ENCODE data around the gene CCR2.

The CCR2 gene

DNA sequence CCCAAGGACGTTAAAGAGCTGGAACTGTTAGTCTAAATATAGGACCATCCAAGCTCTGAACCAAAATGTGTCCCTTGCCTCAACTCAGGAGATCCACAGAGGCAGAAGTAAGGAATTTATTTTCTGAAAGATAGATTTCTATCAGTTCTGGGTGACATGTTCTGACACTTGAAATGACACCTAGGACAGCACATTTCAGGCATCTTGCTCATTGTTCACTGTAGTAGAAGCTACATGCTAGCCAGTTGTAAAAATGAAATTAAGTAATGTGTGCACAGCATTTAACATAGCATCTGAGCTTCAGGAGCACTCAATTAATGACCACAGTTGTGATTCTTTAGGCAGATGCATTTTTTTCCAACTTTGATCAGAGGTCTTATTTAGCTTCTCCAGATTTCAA is 567 bp downstream of the CCR2 start:
- DNase-seq (ENCODE audit: low spot score) (no peak), FAIRE-seq (no peak)

- DNase-seq (ENCODE audit: low spot score) (no peak), FAIRE-seq (no peak)
Measured at GRCh38 chr3:46354984-46355383, 1.1 kb downstream of the CCR2 start.

- FAIRE-seq, result no peak
- no peak for DNase-seq (ENCODE audit: low spot score)
Measured at GRCh38 chr3:46356276-46356675, 2.4 kb downstream of the CCR2 start.

DNA sequence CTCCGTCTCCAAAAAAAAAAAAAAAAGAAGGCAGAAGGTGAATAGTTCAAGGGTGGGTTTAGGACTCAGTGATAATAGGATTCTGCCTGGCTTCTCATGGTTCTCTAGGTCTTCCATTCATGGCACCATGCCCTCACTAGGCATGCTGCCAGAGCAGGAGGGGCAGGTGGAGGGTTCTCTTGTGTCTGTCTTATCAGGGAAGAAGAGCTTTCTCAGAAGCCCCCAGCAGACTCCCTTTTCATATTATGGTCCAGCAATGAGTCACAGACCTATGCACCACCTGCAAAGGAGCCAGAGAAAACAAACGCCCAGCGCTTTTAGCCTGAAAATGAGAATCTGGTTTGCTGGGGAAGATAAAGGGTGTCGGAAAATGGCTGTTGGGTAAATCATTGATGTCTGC is 3.0 kb downstream of the CCR2 start:
- FAIRE-seq (no peak), DNase-seq (ENCODE audit: low spot score) (no peak)

- DNase-seq (ENCODE audit: low spot score), result no peak
- no peak for FAIRE-seq
Measured at GRCh38 chr3:46358466-46358865, 4.6 kb downstream of the CCR2 start.

GRCh38 chr3:46359733-46360493 is 6.0 kb downstream of the CCR2 start:
- DNase-seq (ENCODE audit: low spot score), result peak; percentile 11
- no peak for FAIRE-seq

DNA sequence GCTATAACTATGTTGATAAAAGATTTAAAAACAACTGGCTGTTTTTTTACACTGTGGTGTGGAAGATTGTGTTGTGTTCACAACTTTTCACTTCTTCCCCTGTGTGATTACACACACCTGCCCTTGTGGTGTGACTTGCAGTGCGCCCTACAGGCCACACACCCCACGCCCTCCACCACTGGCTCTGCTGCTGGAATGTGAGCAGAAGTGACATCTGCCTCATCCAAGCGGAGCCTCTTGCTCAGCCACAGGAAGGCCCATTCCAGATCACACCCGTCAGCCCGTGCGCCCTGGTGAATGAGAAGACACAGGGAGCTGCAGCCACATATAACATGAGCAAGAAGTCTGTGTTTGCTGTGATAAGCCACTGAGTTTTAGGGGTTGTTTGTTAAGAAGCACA is 7.0 kb downstream of the CCR2 start:
- DNase-seq (ENCODE audit: low spot score) (no peak), FAIRE-seq (no peak)

GRCh38 chr3:46361408-46362283 is 7.7 kb downstream of the CCR2 start:
- peak; percentile 29 for DNase-seq (ENCODE audit: low spot score)

GRCh38 chr3:46365041-46365440 is 11.1 kb downstream of the CCR2 start:
- DNase-seq (ENCODE audit: low spot score) (no peak), FAIRE-seq (no peak)

More at GRCh38 chr3:46361408-46362283, 7.7 kb downstream of the CCR2 start:
- no peak for FAIRE-seq

DNA sequence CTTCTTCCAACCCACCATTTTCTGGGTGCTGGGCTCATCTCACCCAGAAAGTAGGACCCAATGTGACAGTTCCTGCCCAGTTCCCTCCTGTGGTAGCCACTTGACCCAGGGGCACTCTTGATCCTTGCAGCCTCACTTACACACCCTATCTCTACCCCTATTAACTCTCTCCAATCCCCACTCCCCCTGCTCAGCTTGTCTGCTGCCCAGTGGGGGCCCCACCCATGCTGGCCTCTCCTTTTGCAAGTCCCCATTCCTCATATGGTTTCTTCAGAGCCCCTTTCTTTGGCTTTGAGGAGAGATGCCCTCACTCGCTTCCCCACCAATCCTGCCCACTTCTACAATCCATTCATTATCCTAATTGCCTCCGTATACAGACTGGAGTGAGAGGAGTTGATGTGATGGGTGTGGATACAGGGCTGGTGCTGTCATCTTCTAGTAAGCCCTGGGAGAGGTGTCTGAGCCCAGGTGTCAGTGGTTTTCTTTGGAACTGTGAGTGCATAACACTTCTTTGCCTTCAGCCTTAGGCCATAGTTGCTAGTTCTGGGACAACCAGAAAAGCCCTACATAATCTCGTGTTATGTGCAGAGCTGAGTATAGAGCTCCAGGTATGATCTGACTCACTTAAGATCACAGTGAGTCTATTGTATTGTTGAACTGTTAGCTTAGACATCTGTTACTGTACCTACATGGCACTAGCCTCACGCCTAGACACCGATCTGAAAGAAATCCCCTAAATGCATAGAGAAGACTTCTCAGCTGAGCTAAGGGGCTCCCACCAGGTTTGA is 12.0 kb downstream of the CCR2 start:
- FAIRE-seq, result no peak
- DNase-seq (ENCODE audit: low spot score), result no peak

- DNase-seq (ENCODE audit: low spot score), result no peak
- FAIRE-seq, result no peak
Measured at GRCh38 chr3:46367811-46368210, 13.9 kb downstream of the CCR2 start.

DNA sequence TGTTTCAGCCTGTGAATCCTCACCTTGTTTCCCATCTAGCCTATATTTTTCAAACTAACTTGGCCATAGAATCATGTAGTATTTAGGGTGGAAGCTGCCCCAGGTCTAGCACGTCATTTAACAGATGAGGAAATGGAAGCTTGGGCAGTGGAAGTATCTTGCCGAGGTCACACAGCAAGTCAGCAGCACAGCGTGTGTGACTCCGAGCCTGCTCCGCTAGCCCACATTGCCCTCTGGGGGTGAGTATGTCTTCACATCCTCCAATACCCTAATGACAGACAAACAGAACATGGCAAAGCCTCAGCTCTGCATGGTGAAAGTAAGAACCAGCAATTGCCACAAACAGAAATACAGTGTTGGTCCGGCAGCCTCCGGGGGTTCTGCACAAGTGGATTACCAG is 14.7 kb downstream of the CCR2 start:
- DNase-seq (ENCODE audit: low spot score) (no peak), FAIRE-seq (no peak)

DNA sequence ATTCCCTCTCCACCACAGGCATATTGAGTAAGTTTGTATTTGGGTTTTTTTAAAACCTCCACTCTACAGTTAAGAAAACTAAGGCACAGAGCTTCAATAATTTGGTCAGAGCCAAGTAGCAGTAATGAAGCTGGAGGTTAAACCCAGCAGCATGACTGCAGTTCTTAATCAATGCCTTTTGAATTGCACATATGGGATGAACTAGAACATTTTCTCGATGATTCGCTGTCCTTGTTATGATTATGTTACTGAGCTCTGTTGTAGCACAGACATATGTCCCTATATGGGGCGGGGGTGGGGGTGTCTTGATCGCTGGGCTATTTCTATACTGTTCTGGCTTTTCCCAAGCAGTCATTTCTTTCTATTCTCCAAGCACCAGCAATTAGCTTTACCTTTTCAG is 15.2 kb downstream of the CCR2 start:
- no peak for DNase-seq (ENCODE audit: low spot score)

GRCh38 chr3:46369675-46370132 is 15.8 kb downstream of the CCR2 start:
- DNase-seq (ENCODE audit: low spot score), result no peak
- FAIRE-seq, result no peak

More for the DNA sequence above, 15.2 kb downstream of the CCR2 start:
- FAIRE-seq, result no peak

DNA sequence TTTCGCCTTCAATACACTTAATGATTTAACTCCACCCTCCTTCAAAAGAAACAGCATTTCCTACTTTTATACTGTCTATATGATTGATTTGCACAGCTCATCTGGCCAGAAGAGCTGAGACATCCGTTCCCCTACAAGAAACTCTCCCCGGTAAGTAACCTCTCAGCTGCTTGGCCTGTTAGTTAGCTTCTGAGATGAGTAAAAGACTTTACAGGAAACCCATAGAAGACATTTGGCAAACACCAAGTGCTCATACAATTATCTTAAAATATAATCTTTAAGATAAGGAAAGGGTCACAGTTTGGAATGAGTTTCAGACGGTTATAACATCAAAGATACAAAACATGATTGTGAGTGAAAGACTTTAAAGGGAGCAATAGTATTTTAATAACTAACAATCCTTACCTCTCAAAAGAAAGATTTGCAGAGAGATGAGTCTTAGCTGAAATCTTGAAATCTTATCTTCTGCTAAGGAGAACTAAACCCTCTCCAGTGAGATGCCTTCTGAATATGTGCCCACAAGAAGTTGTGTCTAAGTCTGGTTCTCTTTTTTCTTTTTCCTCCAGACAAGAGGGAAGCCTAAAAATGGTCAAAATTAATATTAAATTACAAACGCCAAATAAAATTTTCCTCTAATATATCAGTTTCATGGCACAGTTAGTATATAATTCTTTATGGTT is 17.1 kb downstream of the CCR2 start, which contains the start of gene CCR5:
CCR5 (plus strand) TSS at position 108 of the 680 bp plus-strand sequence. CDS start 1,957 bp downstream, outside the sequence.
- FAIRE-seq (no peak), DNase-seq (ENCODE audit: low spot score) (no peak)

DNA sequence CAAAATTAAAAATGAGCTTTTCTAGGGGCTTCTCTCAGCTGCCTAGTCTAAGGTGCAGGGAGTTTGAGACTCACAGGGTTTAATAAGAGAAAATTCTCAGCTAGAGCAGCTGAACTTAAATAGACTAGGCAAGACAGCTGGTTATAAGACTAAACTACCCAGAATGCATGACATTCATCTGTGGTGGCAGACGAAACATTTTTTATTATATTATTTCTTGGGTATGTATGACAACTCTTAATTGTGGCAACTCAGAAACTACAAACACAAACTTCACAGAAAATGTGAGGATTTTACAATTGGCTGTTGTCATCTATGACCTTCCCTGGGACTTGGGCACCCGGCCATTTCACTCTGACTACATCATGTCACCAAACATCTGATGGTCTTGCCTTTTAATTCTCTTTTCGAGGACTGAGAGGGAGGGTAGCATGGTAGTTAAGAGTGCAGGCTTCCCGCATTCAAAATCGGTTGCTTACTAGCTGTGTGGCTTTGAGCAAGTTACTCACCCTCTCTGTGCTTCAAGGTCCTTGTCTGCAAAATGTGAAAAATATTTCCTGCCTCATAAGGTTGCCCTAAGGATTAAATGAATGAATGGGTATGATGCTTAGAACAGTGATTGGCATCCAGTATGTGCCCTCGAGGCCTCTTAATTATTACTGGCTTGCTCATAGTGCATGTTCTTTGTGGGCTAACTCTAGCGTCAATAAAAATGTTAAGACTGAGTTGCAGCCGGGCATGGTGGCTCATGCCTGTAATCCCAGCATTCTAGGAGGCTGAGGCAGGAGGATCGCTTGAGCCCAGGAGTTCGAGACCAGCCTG is 17.8 kb downstream of the CCR2 start:
- FAIRE-seq, result no peak
- DNase-seq (ENCODE audit: low spot score), result no peak

DNA sequence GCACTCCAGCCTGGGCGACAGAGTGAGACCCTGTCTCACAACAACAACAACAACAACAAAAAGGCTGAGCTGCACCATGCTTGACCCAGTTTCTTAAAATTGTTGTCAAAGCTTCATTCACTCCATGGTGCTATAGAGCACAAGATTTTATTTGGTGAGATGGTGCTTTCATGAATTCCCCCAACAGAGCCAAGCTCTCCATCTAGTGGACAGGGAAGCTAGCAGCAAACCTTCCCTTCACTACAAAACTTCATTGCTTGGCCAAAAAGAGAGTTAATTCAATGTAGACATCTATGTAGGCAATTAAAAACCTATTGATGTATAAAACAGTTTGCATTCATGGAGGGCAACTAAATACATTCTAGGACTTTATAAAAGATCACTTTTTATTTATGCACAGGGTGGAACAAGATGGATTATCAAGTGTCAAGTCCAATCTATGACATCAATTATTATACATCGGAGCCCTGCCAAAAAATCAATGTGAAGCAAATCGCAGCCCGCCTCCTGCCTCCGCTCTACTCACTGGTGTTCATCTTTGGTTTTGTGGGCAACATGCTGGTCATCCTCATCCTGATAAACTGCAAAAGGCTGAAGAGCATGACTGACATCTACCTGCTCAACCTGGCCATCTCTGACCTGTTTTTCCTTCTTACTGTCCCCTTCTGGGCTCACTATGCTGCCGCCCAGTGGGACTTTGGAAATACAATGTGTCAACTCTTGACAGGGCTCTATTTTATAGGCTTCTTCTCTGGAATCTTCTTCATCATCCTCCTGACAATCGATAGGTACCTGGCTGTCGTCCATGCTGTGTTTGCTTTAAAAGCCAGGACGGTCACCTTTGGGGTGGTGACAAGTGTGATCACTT is 18.8 kb downstream of the CCR2 start:
- DNase-seq (ENCODE audit: low spot score) (no peak), FAIRE-seq (no peak)

GRCh38 chr3:46374755-46375154 is 20.8 kb downstream of the CCR2 start:
- DNase-seq (ENCODE audit: low spot score) (no peak), FAIRE-seq (no peak)

- no peak for FAIRE-seq
Measured at GRCh38 chr3:46375218-46375617, 21.3 kb downstream of the CCR2 start.

More at GRCh38 chr3:46375218-46375617, 21.3 kb downstream of the CCR2 start:
- no peak for DNase-seq (ENCODE audit: low spot score)
